H1 (cell line): ENCODE data around the gene MAN2A1. TPM values are rescaled to one million over a fixed set of nuclear protein-coding genes. Genes with fewer than 3 reads are reported as not detected.

ENCODE experiments used
- CHD1 ChIP-seq: IDR thresholded peaks from 2 replicates; pipeline ENCODE4 v1.6.1; 2012; ENCODE audit warnings: low read depth, low read length, improper control_type of control experiment
- CHD7 ChIP-seq: fragments of 300-600 bp; sonication (generic); IDR thresholded peaks from 2 replicates; pipeline ENCODE4 v1.7.1; 2012; ENCODE audit warnings: low read length, moderate library complexity, mild to moderate bottlenecking, inconsistent platforms; ENCODE audit not compliant: insufficient replicate concordance
- HDAC2 ChIP-seq, 2 experiments: fragments of 300-600 bp in 1 of 2; sonication (generic) in 1 of 2; IDR thresholded peaks; 2 replicates each; pipeline ENCODE4 v1.6.1; 2011 to 2012; ENCODE audit warnings: low read depth in 2 of 2, low read length in 2 of 2, mild to moderate bottlenecking in 2 of 2, moderate library complexity in 2 of 2, borderline replicate concordance in 1 of 2, inconsistent platforms in 1 of 2
- KDM5A ChIP-seq: fragments of 200-600 bp; IDR thresholded peaks from 2 replicates; pipeline ENCODE4 v1.7.1; 2012; ENCODE audit warnings: mild to moderate bottlenecking, low read length, inconsistent platforms, mixed read lengths
- POLR2A ChIP-seq, 2 experiments: IDR thresholded peaks; 1 replicate in 1 of 2; 2 replicates in 1 of 2; pipeline ENCODE4 v1.6.1; 2011; ENCODE audit warnings: low read depth in 2 of 2, low read length in 2 of 2, mild to moderate bottlenecking in 2 of 2; ENCODE audit errors: control extremely low read depth in 1 of 2
- ZNF274 ChIP-seq: IDR thresholded peaks from 2 replicates; pipeline ENCODE4 v1.7.0; 2012; ENCODE audit warnings: low read length, borderline replicate concordance; ENCODE audit errors: extremely low read depth
- polyA plus RNA-seq, 7 experiments: library from polyadenylated mRNA; depleted of rRNA in 3 of 7; stranded (reverse) in 5 of 7; unstranded in 2 of 7; fragments of >200 nt in 5 of 7; fragments of 200-250 nt in 2 of 7; gene quantifications; 1 replicate in 5 of 7; 2 replicates in 1 of 7; 4 replicates in 1 of 7; pipeline versions ENCODE4 v1.2.1 to v1.2.3, GENCODE V29; 2011 to 2013; ENCODE audit warnings: missing spikeins in 2 of 7, mixed read lengths in 2 of 7
- total RNA-seq: library from RNA; stranded (reverse); fragmentation: NEBNext Ultra II Directional; extraction: Animal tissue kit (Norgen Biotek cat#: 25700); gene quantifications from 2 replicates; pipeline ENCODE4 v1.2.1, GENCODE V29; 2021

MAN2A1 gene
- total and polyA plus RNA-seq, 2 of the 8 experiments (the other 6 are each of a cell fraction or from before 2014, with no cell fraction given) = 29.1 to 102 TPM

GRCh38 chr5:109714592-109714991 lies 24.9 kb downstream of the MAN2A1 start (continued):
- TF ChIP-seq CHD7 = no peak
- TF ChIP-seq HDAC2 (IDR thresholded peaks at IDR 0.05; ENCODE audit: borderline replicate concordance in 1 of 2, low read depth in 2 of 2, low read length in 2 of 2) = no peak
- no peak for TF ChIP-seq KDM5A
- TF ChIP-seq CHD1 = no peak
- TF ChIP-seq POLR2A (IDR thresholded peaks at IDR 0.05; ENCODE audit: control extremely low read depth in 1 of 2, low read depth in 2 of 2, low read length in 2 of 2) = no peak
- no peak for TF ChIP-seq ZNF274
- TF ChIP-seq, all 59 proteins: peak for 0
